Chondrocyte (in vitro differentiated cells): Measurements from ENCODE around the gene NFIC. TPM values are rescaled to one million over a fixed set of nuclear protein-coding genes. Genes with fewer than 3 reads are reported as not detected.

Experiments
- DNase-seq: peaks from one replicate; pipeline ENCODE4 v3.0.0; 2021; ENCODE audit warnings: mixed read lengths, low spot score
- H3K27ac Mint-ChIP-seq: one replicate; pipeline ENCODE4 v1.8.0; 2021; ENCODE audit warnings: mild to moderate bottlenecking, moderate library complexity, mixed read lengths; ENCODE audit not compliant: unreplicated experiment
- H3K27me3 Mint-ChIP-seq: 2 replicates; pipeline ENCODE4 v1.8.0; 2021; ENCODE audit warnings: low read depth, mixed read lengths
- H3K36me3 Mint-ChIP-seq: 2 replicates; pipeline ENCODE4 v1.8.0; 2021; ENCODE audit warnings: low read depth, mixed read lengths
- H3K4me1 Mint-ChIP-seq: 2 replicates; pipeline ENCODE4 v1.8.0; 2021; ENCODE audit warnings: low read depth, mild to moderate bottlenecking, mixed read lengths
- H3K4me3 Mint-ChIP-seq: one replicate; pipeline ENCODE4 v1.8.0; 2021; ENCODE audit warnings: mild to moderate bottlenecking, moderate library complexity, mixed read lengths; ENCODE audit not compliant: unreplicated experiment
- H3K9me3 Mint-ChIP-seq: 2 replicates; pipeline ENCODE4 v1.8.0; 2021; ENCODE audit warnings: low read depth, mixed read lengths
- total RNA-seq: library from RNA; stranded (reverse); gene quantifications from 3 replicates; pipeline ENCODE4 v1.2.1, GENCODE V29; 2021
- TF ChIP-seq, protein P1 (sequence below): fragments of 200-600 bp; sonication (generic); IDR thresholded peaks from 2 replicates; pipeline ENCODE4 v1.5.0; 2021; ENCODE audit warnings: antibody characterized with exemption, mild to moderate bottlenecking, moderate library complexity

The NFIC gene
- total RNA-seq, 1 donor from 2014 or later, result 81.5 TPM

DNA sequence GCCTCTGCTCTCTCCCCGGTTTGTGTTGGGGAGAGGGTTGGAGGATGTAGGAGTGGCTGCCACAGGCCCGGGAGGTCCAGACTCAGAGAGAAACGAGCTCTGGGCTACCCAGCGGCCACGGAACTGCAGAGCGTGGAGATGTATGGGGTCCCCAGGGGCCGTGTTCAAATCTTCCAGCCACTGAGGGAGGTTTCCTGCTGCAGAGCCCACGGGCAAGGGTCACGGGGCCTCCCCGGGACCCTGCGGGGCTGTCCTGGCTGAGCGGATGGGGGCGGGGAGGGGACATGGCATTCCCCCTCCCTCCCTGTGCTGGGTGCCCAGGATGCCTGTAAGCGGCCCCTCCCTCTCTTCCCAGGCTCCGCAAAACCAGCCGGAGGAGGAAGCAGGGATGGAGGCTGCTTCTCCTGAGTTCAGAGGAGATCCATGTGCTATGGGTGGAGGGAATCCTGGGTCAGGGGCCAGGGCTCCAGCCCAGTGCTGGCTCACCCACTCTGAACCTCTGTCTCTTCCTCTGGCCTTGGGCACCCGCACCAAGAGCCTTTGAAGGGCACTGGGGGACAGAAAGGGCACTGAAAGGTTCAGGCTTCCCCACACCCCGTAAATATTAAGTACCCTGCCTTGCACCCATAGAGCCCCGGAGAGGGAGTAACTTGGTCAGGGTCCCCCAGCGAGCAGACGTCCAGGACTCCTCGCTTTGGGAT lies 91.3 kb downstream of the NFIC start:
- no peaks in the 10 kb centered on the region for H3K9me3 Mint-ChIP-seq
- TF ChIP-seq, protein P1, sequence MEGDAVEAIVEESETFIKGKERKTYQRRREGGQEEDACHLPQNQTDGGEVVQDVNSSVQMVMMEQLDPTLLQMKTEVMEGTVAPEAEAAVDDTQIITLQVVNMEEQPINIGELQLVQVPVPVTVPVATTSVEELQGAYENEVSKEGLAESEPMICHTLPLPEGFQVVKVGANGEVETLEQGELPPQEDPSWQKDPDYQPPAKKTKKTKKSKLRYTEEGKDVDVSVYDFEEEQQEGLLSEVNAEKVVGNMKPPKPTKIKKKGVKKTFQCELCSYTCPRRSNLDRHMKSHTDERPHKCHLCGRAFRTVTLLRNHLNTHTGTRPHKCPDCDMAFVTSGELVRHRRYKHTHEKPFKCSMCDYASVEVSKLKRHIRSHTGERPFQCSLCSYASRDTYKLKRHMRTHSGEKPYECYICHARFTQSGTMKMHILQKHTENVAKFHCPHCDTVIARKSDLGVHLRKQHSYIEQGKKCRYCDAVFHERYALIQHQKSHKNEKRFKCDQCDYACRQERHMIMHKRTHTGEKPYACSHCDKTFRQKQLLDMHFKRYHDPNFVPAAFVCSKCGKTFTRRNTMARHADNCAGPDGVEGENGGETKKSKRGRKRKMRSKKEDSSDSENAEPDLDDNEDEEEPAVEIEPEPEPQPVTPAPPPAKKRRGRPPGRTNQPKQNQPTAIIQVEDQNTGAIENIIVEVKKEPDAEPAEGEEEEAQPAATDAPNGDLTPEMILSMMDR, result no peak
- no peaks in the 10 kb centered on the region for H3K27me3 Mint-ChIP-seq
- H3K36me3 Mint-ChIP-seq, result peaks cover 6% of the 10 kb centered on the region
- peak overlapping the region; percentile 99 for H3K27ac Mint-ChIP-seq
- no peak overlapping the region for H3K4me3 Mint-ChIP-seq
- DNase-seq, result no peak
- peaks cover 42% of the 10 kb centered on the region for H3K4me1 Mint-ChIP-seq

DNA sequence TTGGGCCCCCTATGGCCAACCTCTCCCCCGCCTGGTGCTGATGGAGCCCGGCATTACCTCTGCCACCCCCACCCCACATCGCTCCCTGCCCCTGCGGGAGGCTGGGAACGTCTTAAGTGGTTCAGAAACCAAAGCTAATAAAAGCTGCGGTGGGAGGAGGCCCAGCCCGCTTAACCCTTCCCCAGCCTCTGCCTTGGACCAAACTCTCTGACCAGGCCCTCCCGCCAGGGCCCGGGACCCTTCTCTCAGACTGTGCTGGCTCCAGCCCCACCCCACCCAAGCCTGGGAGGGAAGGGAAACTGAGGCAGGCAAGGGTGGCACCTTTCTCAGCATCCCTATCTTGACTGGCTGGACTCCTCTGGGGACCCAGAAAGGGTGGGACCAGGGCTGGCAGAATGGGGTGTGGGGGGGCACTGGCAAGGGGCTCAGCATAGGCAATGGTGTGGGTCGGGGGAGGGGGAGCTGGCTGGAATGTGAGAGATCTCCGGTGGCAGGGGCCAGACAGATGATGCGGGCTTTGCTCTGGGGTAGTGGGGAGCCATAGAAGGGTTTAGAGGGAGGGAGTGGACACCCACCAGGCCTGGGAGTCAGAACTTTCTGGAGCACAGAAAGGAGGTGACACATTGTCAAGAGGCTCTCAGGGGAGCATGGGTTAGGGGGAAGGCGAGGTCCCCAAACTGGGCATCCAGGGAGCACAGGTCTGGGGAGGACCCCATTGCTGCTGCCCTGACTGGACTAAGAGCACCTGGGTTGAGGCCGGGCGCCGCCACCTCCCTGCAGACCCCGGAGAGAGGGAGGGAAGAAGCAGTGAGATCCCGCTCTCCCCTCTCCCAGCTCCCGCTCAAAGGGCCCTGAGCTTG lies 92.1 kb downstream of the NFIC start:
- Mint-ChIP-seq H3K27me3 (no peaks in the 10 kb centered on the region), H3K4me3 (peak overlapping the region; percentile 57), H3K36me3 (peaks cover 6% of the 10 kb centered on the region), H3K27ac (peak overlapping the region; percentile 99), H3K4me1 (peaks cover 45% of the 10 kb centered on the region), H3K9me3 (no peaks in the 10 kb centered on the region)
- DNase-seq, result no peak
- TF ChIP-seq, protein P1, result no peak

DNA sequence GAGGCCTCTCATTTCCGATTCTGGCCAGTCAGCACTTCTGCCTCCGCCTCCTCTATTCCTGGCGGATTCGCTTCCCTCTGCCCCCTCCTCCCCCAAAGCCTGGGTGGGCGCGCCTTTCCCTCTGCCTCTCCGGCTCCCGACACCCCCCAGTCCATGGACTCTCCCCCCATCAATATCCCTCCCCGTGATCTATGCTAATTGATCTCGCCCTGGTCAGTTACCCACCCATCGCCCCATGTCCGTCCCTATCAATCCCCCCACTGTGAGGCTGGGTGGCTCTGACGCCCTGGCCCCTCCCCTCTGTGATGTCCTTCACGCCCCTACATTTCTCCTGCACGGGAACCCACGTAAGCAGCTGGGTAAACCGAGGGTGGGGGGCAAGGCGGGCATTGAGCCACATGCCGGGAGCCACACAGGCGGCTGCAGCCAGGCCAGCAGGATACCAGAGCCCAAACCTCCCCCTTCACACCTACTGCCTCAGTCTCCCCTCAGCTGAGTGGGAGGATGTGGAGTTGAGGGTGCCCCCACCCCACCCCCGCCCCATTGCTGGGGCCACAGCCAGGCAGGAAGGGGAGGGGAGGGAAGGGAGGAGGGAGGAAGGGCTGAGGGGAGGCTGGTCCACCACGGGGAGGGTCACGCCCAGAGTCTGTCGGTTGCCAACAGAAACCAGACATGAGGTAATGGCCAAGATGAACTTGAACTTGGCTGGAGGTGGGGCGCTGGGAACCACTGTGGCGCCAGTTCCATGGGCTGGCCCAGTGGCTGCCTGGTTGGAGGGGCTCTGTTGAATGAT lies 92.9 kb downstream of the NFIC start:
- peaks cover 6% of the 10 kb centered on the region for H3K36me3 Mint-ChIP-seq
- no peaks in the 10 kb centered on the region for H3K27me3 Mint-ChIP-seq
- H3K27ac Mint-ChIP-seq, result peak overlapping the region; percentile 99
- DNase-seq, result no peak
- TF ChIP-seq, protein P1, result no peak
- H3K4me1 Mint-ChIP-seq, result peaks cover 45% of the 10 kb centered on the region
- peak overlapping the region; percentile 57 for H3K4me3 Mint-ChIP-seq
- H3K9me3 Mint-ChIP-seq, result no peaks in the 10 kb centered on the region

DNA sequence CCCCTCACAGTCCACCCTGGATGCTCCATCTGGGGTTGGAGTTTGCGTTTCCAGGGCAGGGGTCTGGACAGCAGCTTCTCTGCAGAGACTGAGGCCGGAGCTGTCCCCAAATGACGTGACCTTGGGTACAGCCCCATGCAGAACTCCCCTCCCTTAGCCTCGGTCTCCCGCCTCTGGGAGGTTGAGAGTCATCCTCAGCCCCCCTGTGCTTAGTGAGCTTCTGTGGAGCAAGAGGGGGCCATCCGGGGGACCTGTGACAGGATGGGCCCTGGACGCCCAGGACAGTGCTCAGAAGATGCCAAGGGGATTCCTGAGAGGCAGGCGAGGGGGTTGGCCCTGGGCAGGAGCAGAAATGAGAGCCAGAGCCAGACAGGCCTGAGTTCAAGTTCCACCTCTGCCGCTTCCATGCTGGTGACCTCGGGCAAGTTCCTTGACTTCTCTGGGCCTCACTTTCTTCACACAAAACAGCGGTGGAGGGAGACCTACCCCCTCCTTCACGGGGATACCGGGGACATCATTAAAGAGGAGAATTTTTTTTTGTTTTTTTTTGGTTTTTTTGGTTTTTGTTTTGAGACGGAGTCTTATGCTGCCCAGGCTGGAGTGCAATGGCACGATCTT lies 93.7 kb downstream of the NFIC start:
- H3K27me3 Mint-ChIP-seq, result no peaks in the 10 kb centered on the region
- no peak for DNase-seq
- no peaks in the 10 kb centered on the region for H3K9me3 Mint-ChIP-seq
- H3K4me1 Mint-ChIP-seq, result peaks cover 45% of the 10 kb centered on the region
- TF ChIP-seq, protein P1, result no peak
- H3K4me3 Mint-ChIP-seq, result no peak overlapping the region
- H3K27ac Mint-ChIP-seq, result peak overlapping the region; percentile 99
- H3K36me3 Mint-ChIP-seq, result peaks cover 5% of the 10 kb centered on the region
